ENCODE data around the gene GALM. TPM values are rescaled to one million over a fixed set of nuclear protein-coding genes. Genes with fewer than 3 reads are reported as not detected.

The GALM gene
- total RNA-seq, 3 donors from 2014 or later = 27.0 to 62.7 (median 58.0) TPM

DNA sequence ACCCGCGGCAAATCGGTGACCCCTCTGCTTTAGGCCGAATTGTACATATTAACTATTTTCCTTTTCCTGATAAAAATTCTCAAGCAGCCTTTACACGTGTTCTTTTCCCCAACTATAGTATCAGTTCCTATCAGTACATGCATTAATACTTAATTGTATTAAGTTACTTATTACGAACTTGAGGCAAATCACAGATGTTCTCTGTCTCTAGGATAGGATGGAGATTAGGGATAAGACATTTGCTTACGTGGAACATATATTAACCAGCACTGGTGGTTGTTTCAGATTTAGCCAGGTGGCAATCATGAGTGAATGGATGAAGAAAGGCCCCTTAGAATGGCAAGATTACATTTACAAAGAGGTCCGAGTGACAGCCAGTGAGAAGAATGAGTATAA lies 112.8 kb downstream of the GALM start:
- no peaks in the 10 kb centered on the region for H3K9me3 ChIP-seq
- TF ChIP-seq, protein P1, sequence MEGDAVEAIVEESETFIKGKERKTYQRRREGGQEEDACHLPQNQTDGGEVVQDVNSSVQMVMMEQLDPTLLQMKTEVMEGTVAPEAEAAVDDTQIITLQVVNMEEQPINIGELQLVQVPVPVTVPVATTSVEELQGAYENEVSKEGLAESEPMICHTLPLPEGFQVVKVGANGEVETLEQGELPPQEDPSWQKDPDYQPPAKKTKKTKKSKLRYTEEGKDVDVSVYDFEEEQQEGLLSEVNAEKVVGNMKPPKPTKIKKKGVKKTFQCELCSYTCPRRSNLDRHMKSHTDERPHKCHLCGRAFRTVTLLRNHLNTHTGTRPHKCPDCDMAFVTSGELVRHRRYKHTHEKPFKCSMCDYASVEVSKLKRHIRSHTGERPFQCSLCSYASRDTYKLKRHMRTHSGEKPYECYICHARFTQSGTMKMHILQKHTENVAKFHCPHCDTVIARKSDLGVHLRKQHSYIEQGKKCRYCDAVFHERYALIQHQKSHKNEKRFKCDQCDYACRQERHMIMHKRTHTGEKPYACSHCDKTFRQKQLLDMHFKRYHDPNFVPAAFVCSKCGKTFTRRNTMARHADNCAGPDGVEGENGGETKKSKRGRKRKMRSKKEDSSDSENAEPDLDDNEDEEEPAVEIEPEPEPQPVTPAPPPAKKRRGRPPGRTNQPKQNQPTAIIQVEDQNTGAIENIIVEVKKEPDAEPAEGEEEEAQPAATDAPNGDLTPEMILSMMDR (IDR thresholded peaks at IDR 0.05) = no peak
- no peak overlapping the region for H3K4me3 ChIP-seq
- DNase-seq (no peak), ATAC-seq (no peak)
- H3K36me3 ChIP-seq (ENCODE audit: low read depth) = no peaks in the 10 kb centered on the region
- H3K4me1 ChIP-seq (ENCODE audit: low read depth) = peaks cover 7% of the 10 kb centered on the region
- intact Hi-C loops (cut with DNase I, micrococcal nuclease) = no loop called here

DNA sequence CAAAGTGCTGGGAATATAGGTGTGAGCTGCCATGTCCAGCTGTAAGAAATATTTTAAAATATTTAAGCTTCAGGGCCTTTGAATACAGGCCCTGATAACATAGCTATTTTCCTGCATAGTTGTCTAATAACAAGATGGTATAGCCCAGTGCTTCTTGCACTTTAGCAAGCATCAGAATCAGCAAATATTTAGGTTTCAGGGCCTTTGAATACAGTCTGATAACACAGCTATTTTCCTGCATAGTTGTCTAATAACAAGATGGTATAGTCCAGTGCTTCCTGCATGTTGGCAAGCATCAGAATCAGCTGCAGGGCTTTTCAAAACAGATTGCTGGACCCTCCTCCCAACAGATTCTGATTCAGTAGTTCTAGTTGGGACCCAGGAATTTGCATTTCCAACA lies 117.7 kb downstream of the GALM start:
- peaks cover 6% of the 10 kb centered on the region for H3K4me1 ChIP-seq (ENCODE audit: low read depth)
- ATAC-seq = no peak
- H3K9me3 ChIP-seq = no peaks in the 10 kb centered on the region
- no peak for DNase-seq
- intact Hi-C loops (cut with DNase I, micrococcal nuclease) = no loop called here
- TF ChIP-seq, protein P1 (IDR thresholded peaks at IDR 0.05) = no peak
- no peak overlapping the region for H3K4me3 ChIP-seq
- no peaks in the 10 kb centered on the region for H3K36me3 ChIP-seq (ENCODE audit: low read depth)

Other genes starting within 250 kb of the GALM start
- gene HNRNPLL, start 63.2 kb upstream of the GALM start, total RNA-seq = 10 to 100 TPM; 45.5 to 68.2 (median 49.6) TPM
- 100 to 1,000 TPM in 2 of 3 donors, 10 to 100 TPM in 1; 91.3 to 130 (median 113) TPM for gene SRSF7, start 85.2 kb downstream of the GALM start, total RNA-seq
- gene GEMIN6, start 112.1 kb downstream of the GALM start, total RNA-seq = 10 to 100 TPM in 1 of 3 donors, 1 to 10 TPM in 2; 6.4 to 11.5 (median 7.5) TPM
- 10 to 100 TPM; 10.4 to 17.3 (median 10.5) TPM for gene DHX57, start 209.8 kb downstream of the GALM start, total RNA-seq
- 10 to 100 TPM in 2 of 3 donors, 1 to 10 TPM in 1; 8.0 to 12.1 (median 11.3) TPM for gene MORN2, start 209.9 kb downstream of the GALM start, total RNA-seq
- gene ARHGEF33, start 223.8 kb downstream of the GALM start, total RNA-seq = 1 to 10 TPM in 1 of 3 donors, under 1 TPM in 2; 0.10 to 1.5 (median 0.29) TPM